Gastrocnemius medialis (tissue), 4 donors: Measurements from ENCODE around the gene CFAP221.

ENCODE experiments used
- POLR2A ChIP-seq, 2 donors: fragments of 450-650 bp; IDR thresholded peaks; one replicate each; pipeline ENCODE4 v1.6.1; 2017; ENCODE audit warnings: antibody characterized with exemption in 2 of 2, mild to moderate bottlenecking in 2 of 2, moderate library complexity in 2 of 2
- TF ChIP-seq, protein P1 (sequence below), 5 experiments: fragments of 450-650 bp in 3 of 5; fragments of 200-600 bp in 2 of 5; sonication (generic) in 2 of 5; IDR thresholded peaks in 4 of 5; conservative IDR thresholded peaks in 1 of 5; 1 replicate in 4 of 5; 2 replicates in 1 of 5; pipeline ENCODE4 v1.5.1; 2016 to 2019; ENCODE audit warnings: antibody characterized with exemption in 5 of 5, mild to moderate bottlenecking in 3 of 5, moderate library complexity in 3 of 5

GRCh38 chr2:119706221-119706620 is 162.0 kb downstream of the CFAP221 start:
- no peak for TF ChIP-seq POLR2A (IDR thresholded peaks at IDR 0.05)
- TF ChIP-seq, protein P1, sequence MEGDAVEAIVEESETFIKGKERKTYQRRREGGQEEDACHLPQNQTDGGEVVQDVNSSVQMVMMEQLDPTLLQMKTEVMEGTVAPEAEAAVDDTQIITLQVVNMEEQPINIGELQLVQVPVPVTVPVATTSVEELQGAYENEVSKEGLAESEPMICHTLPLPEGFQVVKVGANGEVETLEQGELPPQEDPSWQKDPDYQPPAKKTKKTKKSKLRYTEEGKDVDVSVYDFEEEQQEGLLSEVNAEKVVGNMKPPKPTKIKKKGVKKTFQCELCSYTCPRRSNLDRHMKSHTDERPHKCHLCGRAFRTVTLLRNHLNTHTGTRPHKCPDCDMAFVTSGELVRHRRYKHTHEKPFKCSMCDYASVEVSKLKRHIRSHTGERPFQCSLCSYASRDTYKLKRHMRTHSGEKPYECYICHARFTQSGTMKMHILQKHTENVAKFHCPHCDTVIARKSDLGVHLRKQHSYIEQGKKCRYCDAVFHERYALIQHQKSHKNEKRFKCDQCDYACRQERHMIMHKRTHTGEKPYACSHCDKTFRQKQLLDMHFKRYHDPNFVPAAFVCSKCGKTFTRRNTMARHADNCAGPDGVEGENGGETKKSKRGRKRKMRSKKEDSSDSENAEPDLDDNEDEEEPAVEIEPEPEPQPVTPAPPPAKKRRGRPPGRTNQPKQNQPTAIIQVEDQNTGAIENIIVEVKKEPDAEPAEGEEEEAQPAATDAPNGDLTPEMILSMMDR (IDR thresholded peaks at IDR 0.05 in 4 of 5, conservative IDR thresholded peaks at IDR 0.05 in 1 of 5): no peak
